ENCODE results near the gene KIAA1671. TPM values are rescaled to one million over a fixed set of nuclear protein-coding genes. Genes with fewer than 3 reads are reported as not detected.
"Not testable (repeated sequence)": the region's sequence is repeated elsewhere in the genome, so short reads cannot be mapped to it uniquely, and the experiment has no call there.

Gene KIAA1671
- total RNA-seq, 4 donors from 2014 or later: 83.1 to 162 (median 105) TPM

- Histone ChIP-seq H3K4me3 (no peak overlapping the region), H3K27ac (no peak overlapping the region), H3K36me3 (no peaks in the 10 kb centered on the region), H3K27me3 (peaks cover 42% of the 10 kb centered on the region), H3K9me3 (no peaks in the 10 kb centered on the region), H3K4me1 (no peaks in the 10 kb centered on the region)
- WGBS, 2 donors (ENCODE audit: low coverage in 1 of 2): 11 to 39% methylated on average over 5 to 29 of the region's 30 CpGs
- peak; percentile 78 for DNase-seq
- intact Hi-C loops (cut with DNase I; ENCODE audit: low total_unique reads): no loop called here
- TF ChIP-seq, protein P1, sequence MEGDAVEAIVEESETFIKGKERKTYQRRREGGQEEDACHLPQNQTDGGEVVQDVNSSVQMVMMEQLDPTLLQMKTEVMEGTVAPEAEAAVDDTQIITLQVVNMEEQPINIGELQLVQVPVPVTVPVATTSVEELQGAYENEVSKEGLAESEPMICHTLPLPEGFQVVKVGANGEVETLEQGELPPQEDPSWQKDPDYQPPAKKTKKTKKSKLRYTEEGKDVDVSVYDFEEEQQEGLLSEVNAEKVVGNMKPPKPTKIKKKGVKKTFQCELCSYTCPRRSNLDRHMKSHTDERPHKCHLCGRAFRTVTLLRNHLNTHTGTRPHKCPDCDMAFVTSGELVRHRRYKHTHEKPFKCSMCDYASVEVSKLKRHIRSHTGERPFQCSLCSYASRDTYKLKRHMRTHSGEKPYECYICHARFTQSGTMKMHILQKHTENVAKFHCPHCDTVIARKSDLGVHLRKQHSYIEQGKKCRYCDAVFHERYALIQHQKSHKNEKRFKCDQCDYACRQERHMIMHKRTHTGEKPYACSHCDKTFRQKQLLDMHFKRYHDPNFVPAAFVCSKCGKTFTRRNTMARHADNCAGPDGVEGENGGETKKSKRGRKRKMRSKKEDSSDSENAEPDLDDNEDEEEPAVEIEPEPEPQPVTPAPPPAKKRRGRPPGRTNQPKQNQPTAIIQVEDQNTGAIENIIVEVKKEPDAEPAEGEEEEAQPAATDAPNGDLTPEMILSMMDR (IDR thresholded peaks at IDR 0.05): peak; percentile 44 to 76 (median 56)
- TF ChIP-seq POLR2A (IDR thresholded peaks at IDR 0.05): no peak
- in situ Hi-C loops (cut with MboI; ENCODE audit: low pct_ligation_motif_present in 1 of 4, low pct_unique_long_range_greater_than_20kb in 1 of 4, low sequenced_read_pairs in 3 of 4): no loop called here
Measured at GRCh38 chr22:25235547-25236290, 283.2 kb downstream of the KIAA1671 start.

- H3K4me1 ChIP-seq: no peaks in the 10 kb centered on the region
- TF ChIP-seq POLR2A (IDR thresholded peaks at IDR 0.05): no peak
- TF ChIP-seq, protein P1 (IDR thresholded peaks at IDR 0.05): no peak
- no peak for DNase-seq
- intact Hi-C loops (cut with DNase I; ENCODE audit: low total_unique reads): no loop called here
- H3K4me3 ChIP-seq: no peak overlapping the region
- H3K27me3 ChIP-seq: peaks cover 42% of the 10 kb centered on the region
- no peaks in the 10 kb centered on the region for H3K36me3 ChIP-seq
- H3K9me3 ChIP-seq: no peaks in the 10 kb centered on the region
- 84 to 88% methylated on average over 5 to 6 of the region's 6 CpGs for WGBS, 2 donors (ENCODE audit: low coverage in 1 of 2)
- in situ Hi-C loops (cut with MboI; ENCODE audit: low pct_ligation_motif_present in 1 of 4, low pct_unique_long_range_greater_than_20kb in 1 of 4, low sequenced_read_pairs in 3 of 4): no loop called here
- H3K27ac ChIP-seq: no peak overlapping the region
Measured at GRCh38 chr22:25236417-25236816, 283.9 kb downstream of the KIAA1671 start.

GRCh38 chr22:25237503-25237902 is 285.0 kb downstream of the KIAA1671 start:
- H3K4me3 ChIP-seq: no peak overlapping the region
- 90% methylated on average over 3 of the region's 4 CpGs; no CpG with 5 or more reads in 1 of the 2 donors for WGBS, 2 donors (ENCODE audit: low coverage in 1 of 2)
- H3K27ac ChIP-seq: no peak overlapping the region
- in situ Hi-C loops (cut with MboI; ENCODE audit: low pct_ligation_motif_present in 1 of 4, low pct_unique_long_range_greater_than_20kb in 1 of 4, low sequenced_read_pairs in 3 of 4) (no loop called here), intact Hi-C loops (cut with DNase I; ENCODE audit: low total_unique reads) (no loop called here)
- H3K4me1 ChIP-seq: no peaks in the 10 kb centered on the region
- H3K9me3 ChIP-seq: no peaks in the 10 kb centered on the region
- H3K27me3 ChIP-seq: peaks cover 42% of the 10 kb centered on the region
- TF ChIP-seq POLR2A (IDR thresholded peaks at IDR 0.05): no peak
- TF ChIP-seq, protein P1 (IDR thresholded peaks at IDR 0.05): no peak
- TF ChIP-seq EP300 (IDR thresholded peaks at IDR 0.05; ENCODE audit: low read depth): no peak
- no peak for TF ChIP-seq POLR2AphosphoS5 (IDR thresholded peaks at IDR 0.05)
- DNase-seq: no peak
- no peaks in the 10 kb centered on the region for H3K36me3 ChIP-seq

DNA sequence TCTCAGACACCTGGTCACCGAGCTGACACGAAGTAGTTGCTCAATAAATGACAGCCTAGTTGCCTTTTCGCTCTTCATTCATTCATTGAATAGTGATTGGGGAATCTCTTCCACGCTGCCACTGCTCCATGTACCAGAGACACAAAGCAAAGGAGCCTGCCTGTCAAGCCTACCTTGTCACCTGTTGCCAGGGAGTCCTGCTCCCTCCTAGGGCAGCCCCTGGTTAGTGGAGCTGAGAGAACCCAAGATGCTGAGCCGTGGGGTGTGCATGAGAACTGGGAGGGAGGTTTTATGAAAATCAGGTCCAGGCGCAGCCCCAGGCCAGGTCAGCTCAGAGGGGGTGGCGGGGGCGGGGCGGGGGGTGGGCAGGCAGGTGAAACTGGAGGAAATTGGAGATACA is 285.5 kb downstream of the KIAA1671 start:
- H3K4me3 ChIP-seq; H3K36me3 ChIP-seq; in situ Hi-C loops (cut with MboI; ENCODE audit: low pct_ligation_motif_present in 1 of 4, low pct_unique_long_range_greater_than_20kb in 1 of 4, low sequenced_read_pairs in 3 of 4); H3K9me3 ChIP-seq; DNase-seq; H3K4me1 ChIP-seq; intact Hi-C loops (cut with DNase I; ENCODE audit: low total_unique reads); H3K27ac ChIP-seq: not testable (repeated sequence)
- 79 to 82% methylated on average over 5 to 9 of the region's 9 CpGs for WGBS, 2 donors (ENCODE audit: low coverage in 1 of 2)
- peaks cover 42% of the 10 kb centered on the region for H3K27me3 ChIP-seq

Small RNA genes within 50 kb of the gene (small RNA-seq; reads per million reads assigned to genes)
- gene Z99916.2: 0 reads per million in 4 donors

Other genes starting within 250 kb of the KIAA1671 start
- gene PIWIL3, start 178.0 kb upstream of the KIAA1671 start, total RNA-seq: not detected
- 1 to 10 TPM; 2.5 to 6.2 (median 3.7) TPM for gene SGSM1, start 146.5 kb upstream of the KIAA1671 start, total RNA-seq
- gene LHFPL7, start 6.0 kb upstream of the KIAA1671 start, total RNA-seq: not detected
- gene CRYBB3, start 247.1 kb downstream of the KIAA1671 start, total RNA-seq: 1 to 10 TPM in 1 of 4 donors, not detected in 3; 1.2 TPM

All from transverse colon (tissue), 4 donors.